ENCODE results near the gene NRXN3.

NRXN3 gene

GRCh38 chr14:78131616-78132015, 38.6 kb upstream of the NRXN3 start:
- no peak for DNase-seq (ENCODE audit: extremely low read depth, low read depth)
- no peak for TF ChIP-seq CTCF (IDR thresholded peaks at IDR 0.05; ENCODE audit: low read depth, low read length)

GRCh38 chr14:78135450-78135891, 34.7 kb upstream of the NRXN3 start:
- DNase-seq (ENCODE audit: extremely low read depth, low read depth), result no peak
- TF ChIP-seq CTCF (IDR thresholded peaks at IDR 0.05; ENCODE audit: low read depth, low read length), result no peak

GRCh38 chr14:78136695-78137094, 33.5 kb upstream of the NRXN3 start:
- no peak for DNase-seq (ENCODE audit: extremely low read depth, low read depth)
- no peak for TF ChIP-seq CTCF (IDR thresholded peaks at IDR 0.05; ENCODE audit: low read depth, low read length)

GRCh38 chr14:78141590-78141989, 28.6 kb upstream of the NRXN3 start:
- no peak for TF ChIP-seq CTCF (IDR thresholded peaks at IDR 0.05; ENCODE audit: low read depth, low read length)
- no peak for DNase-seq (ENCODE audit: extremely low read depth, low read depth)

GRCh38 chr14:78142998-78143397, 27.2 kb upstream of the NRXN3 start:
- TF ChIP-seq CTCF (IDR thresholded peaks at IDR 0.05; ENCODE audit: low read depth, low read length), result no peak
- DNase-seq (ENCODE audit: extremely low read depth, low read depth), result no peak

GRCh38 chr14:78143489-78144145, 26.6 kb upstream of the NRXN3 start:
- no peak for TF ChIP-seq CTCF (IDR thresholded peaks at IDR 0.05; ENCODE audit: low read depth, low read length)

GRCh38 chr14:78152201-78153063, 17.7 kb upstream of the NRXN3 start:
- no peak for DNase-seq (ENCODE audit: extremely low read depth, low read depth)
- no peak for TF ChIP-seq CTCF (IDR thresholded peaks at IDR 0.05; ENCODE audit: low read depth, low read length)

More at GRCh38 chr14:78143489-78144145, 26.6 kb upstream of the NRXN3 start:
- DNase-seq (ENCODE audit: extremely low read depth, low read depth), result no peak
